IPS DF 19.7 (cell line): ENCODE data around the gene SRPRA.
"Not testable (repeated sequence)": the region's sequence is repeated elsewhere in the genome, so short reads cannot be mapped to it uniquely, and the experiment has no call there.

Experiments
- DNase-seq: peaks from one replicate; pipeline ENCODE4 v3.0.0-alpha.2; 2013; ENCODE audit warnings: low read depth, low spot score

SRPRA gene

DNA sequence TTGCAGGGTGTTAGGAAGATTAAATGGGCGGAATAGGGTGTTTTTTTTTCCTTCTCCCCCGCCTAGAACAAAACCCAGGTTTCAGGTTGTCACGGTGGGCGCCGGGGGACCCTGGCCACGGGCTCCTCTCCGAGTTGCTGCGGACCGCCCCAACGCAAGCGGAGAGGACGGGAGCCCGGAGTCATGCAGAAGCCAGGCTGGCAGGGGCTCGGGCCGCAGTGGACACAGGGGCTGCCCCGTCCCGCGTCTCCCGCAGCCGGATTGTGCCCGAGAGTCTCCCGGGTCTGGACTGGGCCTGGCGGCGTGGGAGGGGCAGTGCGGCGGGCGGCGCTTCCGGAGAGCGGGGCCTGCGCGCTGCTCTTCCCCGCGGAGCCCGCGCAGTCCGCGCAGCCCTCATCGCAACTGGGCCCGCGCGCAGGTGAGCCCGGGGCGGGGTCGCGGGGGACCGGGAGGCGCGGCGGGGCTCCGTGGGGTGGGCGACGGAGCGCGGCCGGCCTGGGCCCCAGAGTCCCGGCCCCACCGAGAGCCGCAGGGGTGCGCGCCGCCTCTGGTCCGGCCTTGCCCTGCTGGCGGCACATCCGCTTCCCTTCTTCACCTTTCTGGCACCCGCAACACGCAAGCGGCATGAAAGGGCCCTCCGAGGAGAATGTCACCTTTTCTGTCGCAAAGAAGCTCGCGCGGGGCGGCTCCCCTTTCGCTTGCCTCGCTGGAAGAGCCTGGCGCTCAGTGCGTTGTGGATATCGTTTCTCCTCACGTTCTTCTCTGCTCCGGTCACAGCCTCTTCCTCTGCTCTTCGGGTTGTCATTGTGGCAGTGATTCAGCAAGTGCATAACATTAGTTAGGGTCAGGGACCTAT is 14.3 kb upstream of the SRPRA start, which contains the start of gene TIRAP:
Gene TIRAP (plus strand): TSS at position 358 of the 856 bp plus-strand sequence. CDS start 7,802 bp downstream, outside the sequence.
- no peak for DNase-seq

DNA sequence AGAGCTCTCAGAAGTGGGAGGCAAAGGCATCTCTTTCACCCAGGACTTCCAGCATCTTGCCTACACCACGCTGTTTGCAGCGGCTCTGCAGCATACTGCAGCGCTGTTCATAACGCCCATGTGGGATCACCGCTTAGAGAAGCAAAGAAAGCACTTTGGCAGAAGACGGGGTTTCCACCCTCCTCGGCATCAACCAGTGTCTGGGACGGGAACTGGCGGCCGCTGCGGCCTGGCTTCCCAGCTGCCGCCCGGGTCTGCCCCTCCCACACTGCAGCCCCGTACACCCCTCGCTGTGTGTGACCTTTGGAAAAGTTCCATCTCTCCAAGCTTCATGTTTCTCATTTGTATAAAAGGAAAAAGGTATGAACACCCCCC is 13.7 kb upstream of the SRPRA start:
- DNase-seq, result no peak

DNA sequence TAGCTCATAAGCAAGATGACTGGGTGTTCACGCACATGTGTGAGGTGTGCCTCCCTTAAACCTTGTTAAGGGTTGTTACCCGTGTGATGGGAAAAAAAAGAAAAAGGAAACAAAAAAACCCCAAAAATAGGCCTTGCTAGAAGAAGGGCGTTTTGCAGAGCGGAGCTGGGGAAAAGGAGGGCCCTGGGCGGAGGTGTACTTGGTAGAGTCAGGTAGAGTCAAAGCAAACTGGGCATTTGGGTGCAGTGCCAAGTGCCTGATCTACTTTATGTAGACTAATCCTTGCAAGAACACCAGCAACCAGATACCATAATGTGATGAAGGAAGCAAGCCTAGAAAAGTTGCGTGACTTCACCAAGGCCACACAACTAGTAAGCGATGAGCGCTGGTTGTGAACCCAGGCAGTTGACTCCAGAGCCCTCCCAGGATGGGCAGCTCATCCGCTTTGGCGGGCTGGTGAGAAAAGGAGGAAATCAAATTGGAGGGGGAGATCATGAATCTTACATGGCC is 13.0 kb upstream of the SRPRA start:
- DNase-seq, result no peak

DNA sequence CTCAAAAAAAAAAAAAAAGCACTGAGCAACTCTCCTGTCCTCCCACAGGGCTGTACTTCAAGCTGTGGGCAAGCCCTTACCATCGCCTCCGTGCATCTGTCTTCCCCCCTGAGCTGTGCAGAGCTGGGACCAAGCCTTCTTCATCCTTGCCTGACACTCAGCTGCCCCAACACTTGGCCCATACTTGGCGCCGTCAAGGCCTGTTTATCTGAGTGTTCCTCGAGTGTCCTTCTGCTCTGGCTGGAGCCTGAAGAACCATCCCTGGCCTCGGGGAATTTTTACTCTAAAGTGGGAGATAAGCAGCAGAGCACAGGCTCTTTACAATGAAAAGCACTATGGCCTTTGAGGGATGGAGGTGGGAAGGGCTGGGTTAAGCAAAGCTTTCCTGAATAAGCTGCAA is 12.6 kb upstream of the SRPRA start:
- DNase-seq, result no peak

DNA sequence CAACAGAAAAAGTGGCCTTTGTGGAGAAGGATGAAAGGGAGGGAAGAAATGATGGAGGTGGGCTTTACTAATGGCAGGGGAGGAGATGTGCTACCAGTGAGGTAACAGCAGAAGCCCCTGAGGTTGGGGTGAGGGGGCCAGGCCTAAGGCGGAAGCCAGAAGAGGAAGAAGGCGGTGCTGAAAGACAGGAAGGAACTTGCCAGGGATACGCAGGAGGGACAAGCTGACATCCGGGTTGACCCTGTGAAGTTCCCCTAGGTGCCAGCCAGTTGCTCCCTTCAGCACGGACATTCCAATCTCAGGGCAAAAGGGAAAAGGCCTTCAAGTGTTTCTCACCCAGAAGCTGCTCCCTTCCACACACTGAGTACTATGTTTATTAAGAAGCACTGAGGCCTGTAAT is 11.9 kb upstream of the SRPRA start:
- no peak for DNase-seq

DNA sequence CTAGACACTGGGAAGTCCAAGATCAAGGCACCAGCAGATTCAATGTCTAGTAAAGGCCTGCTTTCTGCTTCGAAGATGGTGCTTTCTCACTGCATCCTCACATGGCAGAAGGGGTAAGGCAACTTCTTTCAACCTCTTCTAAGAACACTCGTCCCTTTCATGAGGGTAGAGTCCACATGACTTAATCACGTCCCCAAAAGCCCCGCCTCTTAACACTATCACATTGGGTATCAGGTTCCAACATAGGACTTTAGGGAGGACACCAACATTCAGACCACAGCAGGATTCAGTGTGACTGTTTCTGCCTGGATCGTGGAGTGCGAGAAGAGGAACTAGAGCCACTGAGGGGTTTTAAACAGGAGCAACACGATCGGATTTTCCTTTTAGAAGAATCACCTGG is 10.5 kb upstream of the SRPRA start:
- DNase-seq, result no peak

DNA sequence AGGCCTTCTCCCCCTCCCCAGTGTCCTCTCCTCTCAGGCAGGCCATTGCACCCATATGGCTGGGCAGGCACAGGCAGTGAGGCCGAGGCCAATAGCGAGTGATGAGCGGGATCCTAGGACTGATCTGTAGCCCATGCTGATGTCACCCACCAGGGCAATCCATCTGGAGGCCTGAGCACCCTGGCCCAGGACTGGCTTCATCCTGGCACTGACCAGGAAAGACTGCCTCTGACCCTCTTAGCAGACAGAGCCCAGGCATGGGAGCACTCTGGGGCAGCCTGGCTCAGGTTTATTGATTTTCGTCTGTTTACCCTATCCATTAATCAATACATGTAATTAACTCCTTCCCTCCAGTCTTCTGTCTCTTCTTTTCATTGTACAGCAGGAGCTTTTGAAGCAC is 9.1 kb upstream of the SRPRA start:
- no peak for DNase-seq

DNA sequence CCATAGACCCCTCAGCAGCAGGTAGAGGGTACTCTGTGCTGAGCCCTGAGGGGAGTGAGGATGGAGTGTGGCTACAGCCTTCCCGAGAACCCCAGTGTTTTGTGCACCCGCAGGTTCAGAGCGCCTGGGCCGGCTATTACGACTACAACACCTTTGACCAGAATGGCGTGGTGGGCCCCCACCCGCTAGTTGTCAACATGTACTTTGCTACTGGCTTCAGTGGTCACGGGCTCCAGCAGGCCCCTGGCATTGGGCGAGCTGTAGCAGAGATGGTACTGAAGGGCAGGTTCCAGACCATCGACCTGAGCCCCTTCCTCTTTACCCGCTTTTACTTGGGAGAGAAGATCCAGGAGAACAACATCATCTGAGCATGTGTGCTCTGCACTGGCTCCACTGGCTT is 8.6 kb upstream of the SRPRA start:
- no peak for DNase-seq

DNA sequence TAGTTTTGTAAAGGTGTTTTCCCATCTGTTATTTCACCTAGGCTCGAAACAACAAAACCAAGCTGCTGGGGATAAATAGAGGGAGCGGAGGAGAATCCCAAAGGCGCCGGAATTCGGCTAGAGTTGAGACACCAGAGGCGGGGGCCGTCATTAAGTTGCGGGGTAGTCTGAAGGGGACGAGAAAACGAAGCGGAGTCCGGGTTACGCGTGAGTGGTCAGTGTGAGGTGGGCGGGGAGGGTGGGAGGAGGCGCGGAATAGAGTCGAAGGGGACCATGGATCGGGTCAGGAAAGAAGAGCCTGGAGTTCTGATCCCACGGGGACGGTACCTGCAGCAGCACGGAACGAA is 361 bp downstream of the SRPRA start:
- DNase-seq, result no peak

DNA sequence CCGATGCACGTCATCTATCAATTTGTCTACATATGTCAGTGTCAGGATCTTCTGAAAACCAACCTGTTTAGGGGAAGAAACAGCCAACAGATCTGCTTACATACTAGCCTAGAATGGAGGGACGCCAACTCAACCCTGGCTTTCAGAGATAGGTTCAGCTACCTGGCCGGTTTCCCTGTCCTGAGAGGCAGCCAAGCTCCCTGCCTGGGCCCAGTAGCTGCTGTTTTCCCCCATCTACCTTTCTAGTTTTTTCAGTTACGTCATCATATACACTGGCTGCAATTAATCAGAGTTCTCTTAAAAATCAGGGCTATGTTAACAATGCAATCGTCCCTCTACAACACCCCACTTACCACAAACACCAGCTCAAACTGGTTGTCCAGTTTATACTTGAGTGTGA is 1.0 kb downstream of the SRPRA start:
- no peak for DNase-seq

DNA sequence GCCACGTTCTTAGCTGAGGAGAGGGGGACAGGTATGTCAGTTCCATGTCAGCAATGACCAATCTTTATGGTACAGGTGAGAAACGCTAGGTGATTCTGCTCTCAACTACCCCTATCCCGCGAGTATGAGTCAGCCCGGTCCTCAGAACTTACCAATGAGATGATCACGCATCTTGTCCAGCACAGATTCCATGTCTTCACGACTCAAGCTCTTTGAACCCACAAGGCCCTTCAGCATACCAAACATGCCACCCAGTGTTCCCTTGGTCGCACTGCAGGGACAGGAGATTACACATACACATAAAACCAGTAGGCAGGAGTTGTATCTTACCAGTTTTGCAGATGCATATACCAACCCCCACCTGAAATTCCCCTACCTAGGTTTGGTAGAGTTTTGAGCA is 2.9 kb downstream of the SRPRA start:
- DNase-seq, result no peak

DNA sequence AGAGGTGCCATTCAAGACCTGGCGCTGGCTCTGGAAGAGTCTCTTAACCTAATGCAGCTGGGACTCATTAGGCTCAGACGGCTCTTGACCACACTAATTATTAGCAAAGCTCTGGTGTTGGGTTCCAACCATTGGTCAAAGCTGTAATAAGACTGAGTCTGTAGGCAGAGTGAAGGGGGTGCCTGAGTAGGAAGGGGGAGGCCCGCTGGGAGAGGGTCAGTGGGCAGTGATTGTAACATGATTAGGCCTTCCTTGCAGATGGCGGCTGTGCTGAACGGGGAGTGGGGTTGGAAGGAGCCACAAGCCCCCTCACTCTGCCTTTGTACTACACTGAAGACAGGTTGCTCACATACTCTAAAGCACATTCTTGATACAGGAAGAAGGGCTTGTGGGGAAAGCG is 5.2 kb downstream of the SRPRA start:
- no peak for DNase-seq

DNA sequence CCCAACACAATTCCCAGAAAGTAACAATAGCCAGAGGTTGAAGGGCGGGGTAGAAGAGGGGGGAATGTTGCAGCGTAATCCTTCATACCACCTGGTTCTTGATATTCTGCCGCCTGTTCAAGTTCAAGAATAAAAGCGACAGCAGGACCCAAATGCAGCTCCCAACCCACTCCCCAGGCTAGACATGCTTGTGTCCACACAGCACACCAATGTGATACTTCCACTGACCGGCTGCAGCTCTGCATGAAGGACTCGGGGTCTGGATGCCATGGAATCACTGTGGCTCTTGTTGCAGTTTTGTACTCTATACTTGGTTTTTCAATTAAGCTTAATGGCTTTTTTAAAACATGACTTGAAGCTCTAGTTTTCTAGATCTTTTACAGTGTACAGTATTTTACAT is 6.5 kb downstream of the SRPRA start:
- no peak for DNase-seq

DNA sequence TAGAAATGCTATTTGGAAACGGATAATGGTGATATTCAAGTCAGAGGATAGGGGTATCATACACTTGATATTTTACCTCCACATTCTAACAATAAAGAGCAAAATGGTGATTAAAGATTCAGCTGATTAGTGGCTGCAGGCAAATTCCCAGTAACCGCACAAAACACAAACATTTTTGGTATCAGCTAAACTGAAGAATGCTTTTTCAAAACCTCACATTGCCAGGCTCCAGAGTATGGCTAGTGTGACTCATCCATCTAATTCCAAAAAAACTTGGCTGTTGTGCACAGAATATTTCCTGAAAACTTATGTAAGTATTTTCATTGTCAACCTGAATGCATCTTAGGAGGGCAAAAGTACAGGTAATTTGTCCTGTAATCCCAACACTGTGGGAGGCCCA is 10.9 kb downstream of the SRPRA start:
- DNase-seq, result no peak

DNA sequence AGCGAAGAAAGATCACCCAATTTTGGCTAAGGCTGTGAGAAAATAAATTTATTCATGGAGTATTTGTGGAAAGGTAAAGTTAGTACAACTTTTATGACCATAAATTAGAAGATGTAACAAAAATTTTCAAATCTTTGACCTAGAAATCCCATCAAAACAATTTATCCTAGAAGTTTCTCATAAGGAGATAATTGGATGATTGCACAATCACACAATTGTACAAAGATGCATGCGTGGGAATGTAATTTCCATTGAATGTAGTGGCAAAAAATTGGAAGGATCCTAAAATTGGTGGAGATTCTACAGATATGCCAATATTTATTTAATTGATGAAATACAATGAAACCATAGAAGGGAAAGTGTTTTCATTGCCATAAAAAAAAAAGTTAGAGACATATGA is 11.6 kb downstream of the SRPRA start:
- no peak for DNase-seq

DNA sequence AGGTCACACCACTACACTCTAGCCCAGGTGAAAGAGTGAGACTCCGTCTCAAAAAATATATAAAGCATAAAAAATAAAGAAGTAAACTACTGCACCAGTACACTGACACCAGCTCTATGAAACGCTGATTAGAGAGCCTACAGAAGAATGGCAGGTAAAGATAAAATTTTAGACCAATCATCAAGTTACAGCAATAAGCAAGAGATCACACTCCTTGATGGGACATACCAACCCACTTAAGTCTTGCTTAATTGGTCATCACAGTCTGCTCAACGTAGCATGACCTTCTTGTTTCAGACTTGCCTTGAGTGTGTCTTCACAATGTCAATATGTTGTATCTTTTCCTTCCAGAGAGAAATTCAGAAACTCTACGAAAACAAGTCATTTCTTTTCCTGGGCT is 12.5 kb downstream of the SRPRA start:
- no peak for DNase-seq

DNA sequence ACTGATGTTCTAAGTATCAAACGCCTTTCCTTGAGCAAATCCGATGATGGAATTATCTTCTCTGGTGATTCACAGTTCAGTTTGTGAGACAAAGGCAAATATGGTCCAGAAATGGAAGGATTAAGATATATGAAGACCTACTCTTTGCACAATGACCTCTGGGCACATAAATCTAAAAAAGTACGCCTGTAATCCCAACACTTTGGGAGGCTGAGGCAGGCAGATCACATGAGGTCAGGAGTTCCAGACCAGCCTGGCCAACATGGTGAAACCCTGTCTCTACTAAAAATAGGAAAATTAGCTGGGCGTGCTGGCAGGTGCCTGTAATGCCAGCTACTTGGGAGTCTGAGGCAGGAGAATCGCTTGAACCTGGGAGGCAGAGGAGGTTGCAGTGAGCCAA is 13.2 kb downstream of the SRPRA start:
- DNase-seq, result not testable (repeated sequence)

DNA sequence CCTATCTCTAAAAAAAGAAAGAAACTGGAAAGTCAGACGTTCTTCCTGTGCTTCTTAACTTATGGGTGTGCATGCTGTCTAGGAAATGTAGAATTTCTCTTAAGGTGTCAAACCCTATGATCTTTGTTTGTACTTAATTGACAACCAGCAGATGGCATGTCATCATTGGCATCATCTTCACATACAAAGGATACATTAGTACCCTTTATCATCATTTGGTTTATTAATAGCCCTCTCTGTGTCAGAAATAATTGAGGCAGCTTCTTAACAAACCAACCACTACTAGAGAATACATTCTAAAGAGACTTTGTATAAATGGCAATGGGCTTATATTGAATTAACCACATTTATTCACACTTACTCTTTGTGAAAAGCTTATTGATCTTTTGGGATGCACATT is 13.9 kb downstream of the SRPRA start:
- DNase-seq, result no peak

DNA sequence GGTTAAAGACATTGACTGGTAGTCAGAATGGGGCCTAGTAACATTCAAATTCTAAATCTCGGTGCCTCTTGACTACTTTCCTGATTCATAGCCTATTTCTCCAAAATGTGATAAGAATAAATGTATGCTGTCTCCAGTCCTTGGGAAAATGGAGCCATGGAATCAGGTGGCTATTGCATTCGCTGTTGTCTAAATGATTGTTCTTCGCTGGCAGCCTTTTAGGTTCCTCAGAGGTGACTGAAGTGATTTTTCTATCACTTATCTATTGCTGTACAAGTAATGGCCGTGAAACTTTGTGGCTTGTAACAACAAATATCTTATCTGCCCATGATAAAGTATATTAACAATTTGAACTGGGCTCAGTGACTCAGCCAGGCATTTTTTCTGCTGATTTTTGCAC is 15.4 kb downstream of the SRPRA start:
- DNase-seq, result no peak

DNA sequence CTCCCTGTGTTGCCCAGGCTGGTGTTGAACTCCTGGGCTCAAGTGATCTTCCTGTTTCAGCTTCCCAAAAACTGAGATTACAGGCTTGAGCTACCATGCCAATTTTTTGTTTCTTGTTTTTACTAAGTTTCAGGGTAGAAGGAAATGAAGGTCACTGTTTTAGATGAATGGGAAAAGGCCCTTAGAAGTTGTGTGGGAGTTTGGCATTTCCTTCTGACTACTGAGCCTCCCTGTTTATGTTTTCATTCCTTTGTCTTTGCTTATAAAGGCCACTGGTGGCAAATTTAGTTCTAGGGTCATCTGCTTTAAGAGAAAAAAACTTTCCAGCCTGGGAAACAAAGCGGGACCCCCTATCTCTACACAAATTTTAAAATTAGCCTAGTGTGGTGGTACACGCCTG is 22.1 kb downstream of the SRPRA start:
- no peak for DNase-seq

DNA sequence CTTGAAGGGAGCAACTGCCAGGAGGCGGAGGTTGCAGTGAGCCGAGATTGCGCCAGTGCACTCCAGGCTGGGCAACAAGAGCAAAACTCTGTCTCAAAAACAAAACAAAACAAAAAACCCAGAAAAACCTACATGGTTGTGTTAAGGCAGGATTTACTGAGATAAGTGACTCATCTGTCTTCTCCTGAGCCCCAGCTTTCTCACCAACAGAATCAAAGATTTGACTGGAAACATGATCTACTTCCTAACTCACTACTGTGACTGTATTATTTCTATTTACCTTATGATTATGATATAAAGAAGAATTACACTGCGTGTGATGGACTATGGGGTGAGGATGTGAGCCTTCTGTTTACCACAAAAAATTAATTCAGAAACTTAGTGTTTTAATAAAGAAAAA is 35.3 kb downstream of the SRPRA start:
- no peak for DNase-seq

DNA sequence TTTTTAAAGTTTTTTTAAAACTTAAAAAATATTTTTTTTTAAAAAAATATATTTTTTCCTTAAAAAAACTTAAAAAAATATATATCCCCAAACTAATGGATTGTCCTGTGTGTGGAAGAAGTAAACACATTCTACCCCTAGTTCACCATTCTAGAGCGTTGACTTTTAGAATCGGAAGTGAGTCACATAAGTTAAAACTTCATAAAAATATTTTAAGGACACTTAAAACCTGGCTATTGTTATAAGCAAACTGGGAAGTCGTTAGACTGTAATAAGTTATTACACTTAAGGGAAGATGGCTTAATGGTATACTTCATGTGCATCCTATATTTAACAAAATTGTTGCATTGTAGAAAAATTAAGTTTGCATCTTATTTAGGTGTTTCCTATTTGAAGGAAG is 36.0 kb downstream of the SRPRA start:
- no peak for DNase-seq

DNA sequence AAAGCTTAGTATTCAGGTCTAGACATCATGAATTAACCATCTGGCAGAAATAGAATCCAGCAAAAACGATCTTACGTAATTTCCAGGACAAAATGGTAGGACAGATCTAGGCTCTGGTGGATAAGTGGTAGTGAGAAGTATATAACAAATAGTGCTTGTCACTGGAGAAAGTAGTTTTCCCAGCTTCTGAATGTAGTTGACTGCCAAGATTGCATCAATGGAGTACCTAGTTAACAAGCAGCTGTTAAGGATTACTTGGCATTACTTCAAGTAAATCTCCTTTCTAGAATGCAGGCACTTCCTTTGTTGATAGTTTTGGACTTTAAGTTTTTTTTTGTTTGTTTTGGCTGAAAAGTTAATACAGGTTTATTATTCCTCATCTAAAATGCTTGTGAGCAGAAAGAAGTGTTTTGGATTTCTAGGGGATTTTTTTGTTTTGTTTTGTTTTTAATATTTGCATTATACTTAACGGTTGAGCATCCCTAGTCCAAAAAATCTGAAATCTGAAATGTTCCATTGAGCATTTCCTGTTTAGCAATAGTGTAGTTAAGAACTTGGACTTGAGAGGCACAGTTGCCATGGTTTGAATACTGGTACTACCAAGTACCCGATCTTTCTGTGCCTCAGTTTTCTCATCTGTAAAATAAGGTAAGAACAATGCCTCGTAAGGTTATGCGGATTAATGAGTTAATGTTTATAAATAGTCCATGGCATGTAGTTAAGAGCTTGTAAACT is 36.8 kb downstream of the SRPRA start:
- DNase-seq, result no peak
